AG04449 (cell line): ENCODE data around the gene C3orf33.

Source experiments
- CTCF ChIA-PET: fragments of 350-600 bp; formaldehyde crosslinking; extraction: SDS; loops from one replicate; lab custom pipeline; 2021; ENCODE audit warnings: antibody characterized with exemption; lab: Yijun Ruan, JAX
- POLR2A ChIA-PET: fragments of 400-600, 350-600 bp; formaldehyde crosslinking; extraction: SDS; loops from one replicate; lab custom pipeline; 2020; ENCODE audit warnings: antibody characterized with exemption, inconsistent platforms; lab: Yijun Ruan, JAX
- DNase-seq: peaks from one replicate; pipeline ENCODE4 v3.0.0-alpha.2; 2010; ENCODE audit warnings: low read depth, low spot score
- H3K4me3 ChIP-seq: 2 replicates; pipeline ENCODE4 v1.5.1; 2011; ENCODE audit warnings: low read depth, mild to moderate bottlenecking, control low read depth, low read length
- CTCF ChIP-seq: IDR thresholded peaks from one replicate; pipeline ENCODE4 v1.5.1; 2011; ENCODE audit warnings: mild to moderate bottlenecking, moderate library complexity, low read length, control low read depth, inconsistent platforms; ENCODE audit not compliant: insufficient read depth; ENCODE audit errors: missing control alignments

Gene C3orf33

DNA sequence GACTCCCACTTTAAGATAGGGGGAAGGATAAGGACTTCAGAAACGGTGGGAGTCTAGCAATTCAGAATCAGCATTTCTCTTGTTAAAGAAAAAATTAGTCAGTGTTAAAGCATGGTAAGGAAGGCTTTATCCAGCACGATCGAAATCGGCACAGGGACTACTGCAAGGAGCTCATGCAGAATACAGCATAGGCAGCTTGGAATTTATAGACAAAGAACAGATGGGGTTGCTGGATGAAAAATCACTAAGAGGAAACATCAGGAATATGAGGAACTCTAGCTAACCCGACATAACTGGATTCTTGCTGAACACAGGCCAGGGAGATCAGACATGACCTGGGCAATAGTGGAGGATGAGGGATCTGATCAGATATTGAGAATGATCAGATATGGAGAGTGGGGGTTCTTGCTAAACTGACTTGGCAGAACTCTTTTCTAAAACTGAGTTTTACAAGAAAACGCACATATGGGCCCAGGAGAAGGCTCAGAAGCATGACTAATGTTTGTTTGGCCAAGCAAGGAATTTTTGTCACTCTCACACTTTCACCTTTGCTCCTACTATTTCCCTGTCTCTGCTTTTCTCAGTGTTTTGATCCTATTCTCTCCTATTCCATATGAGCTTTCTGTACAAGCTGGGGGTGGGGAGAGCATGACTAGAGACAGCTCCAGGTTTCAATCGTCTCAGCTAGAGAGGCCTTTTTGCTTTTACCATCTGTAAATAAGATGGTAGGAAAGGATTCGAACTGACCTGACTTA, 57.3 kb downstream of the C3orf33 start:
- no peak overlapping the region for H3K4me3 ChIP-seq
- DNase-seq = no peak
- ChIA-PET POLR2A (no interaction called here), CTCF (no interaction called here)
- TF ChIP-seq CTCF = no peak

DNA sequence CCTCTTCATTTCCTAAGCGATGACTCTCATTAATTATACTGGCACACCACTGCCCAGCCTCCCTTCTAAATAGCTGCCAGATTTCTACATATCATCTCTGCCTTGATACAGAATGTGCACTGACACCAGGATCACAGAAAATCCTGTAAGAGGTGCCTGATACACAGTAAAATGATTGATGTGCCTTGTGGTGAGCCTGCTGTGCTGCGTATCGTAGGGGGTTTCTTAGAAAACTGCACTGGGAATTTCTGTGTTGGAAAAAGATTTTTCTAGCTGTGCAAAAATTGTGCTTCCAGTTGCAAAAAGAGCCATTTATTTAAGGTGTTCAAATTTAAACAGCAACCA, 58.2 kb downstream of the C3orf33 start:
- no peak for DNase-seq
- ChIA-PET POLR2A (no interaction called here), CTCF (no interaction called here)
- no peak overlapping the region for H3K4me3 ChIP-seq
- TF ChIP-seq CTCF = no peak

GRCh38 chr3:155747286-155747945, 58.7 kb downstream of the C3orf33 start:
- no peak overlapping the region for H3K4me3 ChIP-seq
- POLR2A ChIA-PET = no interaction called here
- DNase-seq = no peak
- CTCF ChIA-PET = no interaction called here
- TF ChIP-seq CTCF = no peak

DNA sequence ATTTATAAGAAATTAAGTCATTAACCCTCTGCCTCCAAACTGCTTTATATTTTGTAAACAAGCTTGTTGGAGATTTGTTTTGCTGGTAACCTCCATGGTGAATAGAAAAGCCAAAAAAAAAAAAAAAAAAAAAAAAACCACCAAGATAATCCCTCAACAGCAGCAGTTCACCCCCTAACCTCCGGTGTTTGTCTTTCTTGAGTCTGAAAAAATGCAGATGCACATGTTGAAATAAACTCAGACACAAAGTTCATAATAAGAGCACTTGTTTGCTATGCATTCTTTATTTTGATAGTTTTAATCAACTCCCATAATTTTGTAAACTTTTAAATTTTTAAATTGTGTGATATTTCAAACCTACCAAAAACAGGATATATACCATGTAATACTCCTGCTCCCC, 59.4 kb downstream of the C3orf33 start:
- ChIA-PET POLR2A (no interaction called here), CTCF (no interaction called here)
- no peak for DNase-seq
- no peak overlapping the region for H3K4me3 ChIP-seq
- TF ChIP-seq CTCF = no peak

DNA sequence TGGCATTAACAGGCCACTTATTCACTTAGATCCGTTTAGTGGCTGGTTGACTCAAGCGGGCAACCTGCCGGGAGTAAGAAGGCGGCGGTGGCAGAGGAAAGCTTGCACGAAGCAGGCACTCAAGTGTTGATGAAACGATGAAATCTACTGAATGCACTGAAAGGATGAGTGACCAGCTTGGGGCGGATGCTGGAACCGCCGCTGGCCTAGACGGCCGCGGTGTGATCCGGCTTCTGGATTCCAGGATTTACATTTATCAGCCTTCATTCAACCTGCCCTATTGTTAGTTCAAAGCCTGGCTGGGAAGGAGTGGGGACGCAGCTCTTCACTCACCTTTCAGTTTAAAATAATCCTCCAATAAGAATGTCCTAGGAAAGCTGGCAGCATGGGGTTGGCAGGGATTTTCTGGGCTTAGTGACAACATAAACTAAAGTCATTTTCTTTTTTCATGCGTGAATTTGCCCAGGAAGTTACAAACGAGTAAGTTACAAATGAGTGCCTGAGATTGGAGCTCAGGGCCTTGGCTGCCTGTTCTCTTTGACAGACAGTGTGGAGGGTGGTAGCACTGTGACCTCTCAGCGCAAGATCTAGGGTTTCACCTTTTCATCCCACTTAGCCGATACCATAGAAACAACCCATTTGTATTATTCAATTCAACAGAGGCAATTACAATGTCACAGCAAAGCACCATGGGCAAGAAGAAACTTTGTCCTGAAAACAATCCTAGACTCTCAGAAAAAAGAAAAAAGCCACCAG, 60.1 kb downstream of the C3orf33 start:
- POLR2A ChIA-PET = no interaction called here
- H3K4me3 ChIP-seq = no peak overlapping the region
- CTCF ChIA-PET = no interaction called here
- DNase-seq = no peak
- TF ChIP-seq CTCF = no peak

DNA sequence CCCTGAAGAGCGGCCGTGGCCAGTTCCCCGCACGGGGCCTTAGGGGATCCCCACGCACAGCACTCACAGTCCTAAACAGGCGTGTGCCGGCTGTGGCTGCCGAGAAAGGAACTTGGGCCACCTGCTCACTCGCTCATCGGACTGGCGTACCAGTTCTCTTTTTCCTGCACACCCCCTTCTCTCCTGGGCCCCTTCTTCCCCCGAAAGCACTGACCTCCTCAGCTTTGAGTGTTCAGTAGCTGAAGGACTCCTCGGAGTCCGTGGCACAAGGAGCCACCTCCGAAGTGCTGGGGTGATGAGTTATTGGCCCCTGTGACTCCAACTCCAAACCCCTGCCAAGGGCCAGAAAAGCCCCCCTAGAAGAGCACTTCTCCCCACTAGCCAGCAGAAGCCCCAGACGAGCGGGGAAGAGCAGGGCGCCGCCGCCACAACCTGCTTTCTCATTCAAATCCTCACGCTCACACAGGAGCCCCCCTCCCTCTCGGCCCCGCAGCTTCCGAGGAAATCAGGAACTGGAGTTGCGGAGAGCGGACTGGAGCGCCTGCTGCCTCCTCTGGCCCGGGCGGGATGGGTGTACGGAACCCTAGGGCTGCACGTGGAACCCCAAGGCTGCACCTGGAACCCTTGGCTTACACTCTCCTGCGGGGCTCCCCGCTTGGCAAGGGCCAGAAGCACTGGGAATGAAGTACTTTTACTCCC, 61.3 kb downstream of the C3orf33 start, which contains the start of gene PLCH1:
PLCH1 (minus strand) TSS at position 446 of the 699 bp plus-strand sequence. CDS start 40,847 bp downstream, outside the sequence.
- no peak for TF ChIP-seq CTCF
- ChIA-PET CTCF (interaction anchor here (1.1 kb wide), 1 partner anchor 10 kb away, joined by 3 read pairs; no protein-coding TSS in a partner anchor), POLR2A (no interaction called here)

More for the DNA sequence above, 61.3 kb downstream of the C3orf33 start, which contains the start of gene PLCH1:
- H3K4me3 ChIP-seq = peak within 1 kb of the TSS; percentile 67
- DNase-seq = no peak
